AG09309 (cell line): ENCODE results near the gene CNIH3.

Source experiments
- DNase-seq: peaks from one replicate; pipeline ENCODE4 v3.0.0-alpha.2; 2010; ENCODE audit warnings: low read depth
- H3K4me3 ChIP-seq: 2 replicates; pipeline ENCODE4 v1.5.1; 2011; ENCODE audit warnings: mild to moderate bottlenecking, low read depth, low read length, moderate library complexity; ENCODE audit not compliant: control insufficient read depth
- TF ChIP-seq, protein P1 (sequence below): IDR thresholded peaks from 2 replicates; pipeline ENCODE4 v1.5.1; 2011; ENCODE audit warnings: mild to moderate bottlenecking, low read depth, low read length, inconsistent platforms; ENCODE audit not compliant: insufficient read depth, control insufficient read depth; ENCODE audit errors: missing control alignments

The CNIH3 gene

GRCh38 chr1:224747578-224747977 is 131.5 kb downstream of the CNIH3 start:
- TF ChIP-seq, protein P1, sequence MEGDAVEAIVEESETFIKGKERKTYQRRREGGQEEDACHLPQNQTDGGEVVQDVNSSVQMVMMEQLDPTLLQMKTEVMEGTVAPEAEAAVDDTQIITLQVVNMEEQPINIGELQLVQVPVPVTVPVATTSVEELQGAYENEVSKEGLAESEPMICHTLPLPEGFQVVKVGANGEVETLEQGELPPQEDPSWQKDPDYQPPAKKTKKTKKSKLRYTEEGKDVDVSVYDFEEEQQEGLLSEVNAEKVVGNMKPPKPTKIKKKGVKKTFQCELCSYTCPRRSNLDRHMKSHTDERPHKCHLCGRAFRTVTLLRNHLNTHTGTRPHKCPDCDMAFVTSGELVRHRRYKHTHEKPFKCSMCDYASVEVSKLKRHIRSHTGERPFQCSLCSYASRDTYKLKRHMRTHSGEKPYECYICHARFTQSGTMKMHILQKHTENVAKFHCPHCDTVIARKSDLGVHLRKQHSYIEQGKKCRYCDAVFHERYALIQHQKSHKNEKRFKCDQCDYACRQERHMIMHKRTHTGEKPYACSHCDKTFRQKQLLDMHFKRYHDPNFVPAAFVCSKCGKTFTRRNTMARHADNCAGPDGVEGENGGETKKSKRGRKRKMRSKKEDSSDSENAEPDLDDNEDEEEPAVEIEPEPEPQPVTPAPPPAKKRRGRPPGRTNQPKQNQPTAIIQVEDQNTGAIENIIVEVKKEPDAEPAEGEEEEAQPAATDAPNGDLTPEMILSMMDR: no peak
- no peak for DNase-seq
- no peak overlapping the region for H3K4me3 ChIP-seq

DNA sequence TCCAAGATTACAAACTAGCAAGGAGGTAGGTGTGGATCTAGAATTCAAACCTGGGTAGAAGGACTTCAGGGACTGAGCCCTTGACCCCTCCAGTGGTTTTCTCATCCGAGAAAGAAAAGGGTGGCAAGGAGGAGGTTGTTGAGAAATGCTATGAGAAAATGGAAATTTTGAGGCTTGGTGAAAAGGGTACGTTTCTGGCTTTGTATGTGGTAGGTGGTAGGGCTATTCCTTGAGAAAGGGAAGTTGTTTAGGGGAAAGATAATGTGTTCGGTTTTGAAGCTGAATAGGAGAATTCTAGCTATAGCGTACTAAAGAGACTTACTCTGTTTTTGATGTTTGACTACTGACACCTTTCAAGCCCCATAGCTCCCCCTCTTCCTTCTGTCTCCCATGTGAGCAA is 133.8 kb downstream of the CNIH3 start:
- no peak overlapping the region for H3K4me3 ChIP-seq
- no peak for DNase-seq
- TF ChIP-seq, protein P1: no peak

- no peak for DNase-seq
- TF ChIP-seq, protein P1: no peak
- H3K4me3 ChIP-seq: no peak overlapping the region
Measured at GRCh38 chr1:224751624-224752311, 135.7 kb downstream of the CNIH3 start.

DNA sequence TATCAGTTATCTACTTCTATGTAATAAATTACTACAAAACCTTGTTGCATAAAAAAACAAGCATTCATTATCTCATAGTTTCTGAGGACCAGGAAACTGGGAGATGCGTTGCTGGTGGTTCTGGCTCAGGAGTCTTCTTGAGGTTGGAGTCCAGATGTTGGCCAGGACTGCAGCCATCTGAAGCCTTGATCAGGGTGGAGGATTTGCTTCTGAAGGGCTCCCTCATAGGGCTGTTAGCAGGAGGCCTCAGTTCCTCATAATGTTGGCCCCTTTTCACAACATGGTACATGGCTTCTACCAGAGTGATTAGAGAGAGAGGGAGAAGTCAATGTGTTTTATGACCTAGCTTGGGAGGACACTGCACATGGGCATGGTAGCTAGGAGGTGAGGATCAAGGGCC is 137.4 kb downstream of the CNIH3 start:
- DNase-seq: no peak
- TF ChIP-seq, protein P1: no peak
- no peak overlapping the region for H3K4me3 ChIP-seq

DNA sequence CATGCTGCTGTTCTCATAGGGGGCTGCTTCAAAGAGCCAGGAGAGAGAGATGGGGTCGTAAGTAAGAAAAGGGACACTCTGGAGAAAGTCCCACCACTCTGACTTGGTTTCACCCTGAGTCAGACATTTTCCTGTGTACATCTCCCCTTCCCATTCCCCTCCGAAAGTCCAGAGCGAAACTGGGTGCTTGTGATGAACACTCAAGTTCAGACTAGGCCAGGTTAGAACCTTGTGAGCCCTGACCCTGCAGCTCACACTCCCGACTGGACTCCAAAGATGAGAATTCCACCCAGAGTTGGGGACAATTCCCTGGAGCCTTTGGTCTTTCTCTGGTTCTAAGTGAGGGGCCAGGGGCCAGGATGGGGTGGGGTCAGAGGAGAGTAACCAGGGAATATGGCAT is 139.5 kb downstream of the CNIH3 start:
- no peak for DNase-seq
- no peak overlapping the region for H3K4me3 ChIP-seq
- TF ChIP-seq, protein P1: no peak

DNA sequence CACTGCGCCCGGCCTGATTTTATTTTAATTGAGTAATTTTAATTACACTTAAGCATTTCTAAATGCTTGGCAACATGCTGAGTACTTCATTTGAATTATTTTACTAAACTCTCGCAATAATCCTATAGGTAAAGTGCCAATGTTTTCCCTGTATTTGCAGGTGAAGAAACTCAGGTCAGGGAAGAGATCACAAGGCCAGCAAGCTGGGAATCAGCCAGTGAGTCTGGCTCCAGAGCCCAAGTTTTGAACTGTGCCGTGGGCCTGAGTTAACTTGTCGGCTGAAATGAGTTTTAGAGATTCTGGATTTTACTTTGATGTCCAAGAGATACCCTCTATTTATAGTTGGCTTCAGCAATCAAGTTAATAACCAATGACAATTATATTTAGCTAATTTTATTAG is 141.4 kb downstream of the CNIH3 start:
- TF ChIP-seq, protein P1: no peak
- H3K4me3 ChIP-seq: no peak overlapping the region
- DNase-seq: no peak
